Cardiac fibroblast (primary cell): ENCODE measurements around the gene KCNC3.

ENCODE experiments used
- DNase-seq, 2 donors: peaks; one replicate each; pipeline versions ENCODE4 v3.0.0 to v3.0.0-alpha.2; 2010; ENCODE audit warnings: low read depth in 2 of 2
- H3K4me3 ChIP-seq, 2 donors: replicated peaks in 1 of 2; 1 replicate in 1 of 2; 2 replicates in 1 of 2; pipeline ENCODE4 v1.5.1; 2011; ENCODE audit warnings: low read depth in 2 of 2, low read length in 2 of 2, mild to moderate bottlenecking in 2 of 2, moderate library complexity in 1 of 2
- TF ChIP-seq, protein P1 (sequence below): IDR thresholded peaks from one replicate; pipeline ENCODE4 v1.5.1; 2011; ENCODE audit warnings: low read depth, mild to moderate bottlenecking, low read length, inconsistent platforms

Gene KCNC3

DNA sequence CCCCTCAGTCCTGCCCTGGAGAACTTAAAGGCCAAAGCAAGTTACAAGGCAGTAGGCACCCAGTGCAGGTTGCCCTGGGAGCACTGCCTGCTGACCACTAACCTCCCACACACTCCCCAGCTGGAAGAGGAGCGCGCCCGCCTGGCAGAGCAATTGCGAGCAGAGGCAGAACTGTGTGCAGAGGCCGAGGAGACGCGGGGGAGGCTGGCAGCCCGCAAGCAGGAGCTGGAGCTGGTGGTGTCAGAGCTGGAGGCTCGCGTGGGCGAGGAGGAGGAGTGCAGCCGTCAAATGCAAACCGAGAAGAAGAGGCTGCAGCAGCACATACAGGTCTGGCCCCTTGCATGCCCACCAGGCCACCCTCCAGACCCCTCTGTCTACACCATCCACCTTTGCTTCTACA is 61.1 kb downstream of the KCNC3 start:
- no peak for DNase-seq
- TF ChIP-seq, protein P1, sequence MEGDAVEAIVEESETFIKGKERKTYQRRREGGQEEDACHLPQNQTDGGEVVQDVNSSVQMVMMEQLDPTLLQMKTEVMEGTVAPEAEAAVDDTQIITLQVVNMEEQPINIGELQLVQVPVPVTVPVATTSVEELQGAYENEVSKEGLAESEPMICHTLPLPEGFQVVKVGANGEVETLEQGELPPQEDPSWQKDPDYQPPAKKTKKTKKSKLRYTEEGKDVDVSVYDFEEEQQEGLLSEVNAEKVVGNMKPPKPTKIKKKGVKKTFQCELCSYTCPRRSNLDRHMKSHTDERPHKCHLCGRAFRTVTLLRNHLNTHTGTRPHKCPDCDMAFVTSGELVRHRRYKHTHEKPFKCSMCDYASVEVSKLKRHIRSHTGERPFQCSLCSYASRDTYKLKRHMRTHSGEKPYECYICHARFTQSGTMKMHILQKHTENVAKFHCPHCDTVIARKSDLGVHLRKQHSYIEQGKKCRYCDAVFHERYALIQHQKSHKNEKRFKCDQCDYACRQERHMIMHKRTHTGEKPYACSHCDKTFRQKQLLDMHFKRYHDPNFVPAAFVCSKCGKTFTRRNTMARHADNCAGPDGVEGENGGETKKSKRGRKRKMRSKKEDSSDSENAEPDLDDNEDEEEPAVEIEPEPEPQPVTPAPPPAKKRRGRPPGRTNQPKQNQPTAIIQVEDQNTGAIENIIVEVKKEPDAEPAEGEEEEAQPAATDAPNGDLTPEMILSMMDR, result no peak
- H3K4me3 ChIP-seq, result no peak overlapping the region

DNA sequence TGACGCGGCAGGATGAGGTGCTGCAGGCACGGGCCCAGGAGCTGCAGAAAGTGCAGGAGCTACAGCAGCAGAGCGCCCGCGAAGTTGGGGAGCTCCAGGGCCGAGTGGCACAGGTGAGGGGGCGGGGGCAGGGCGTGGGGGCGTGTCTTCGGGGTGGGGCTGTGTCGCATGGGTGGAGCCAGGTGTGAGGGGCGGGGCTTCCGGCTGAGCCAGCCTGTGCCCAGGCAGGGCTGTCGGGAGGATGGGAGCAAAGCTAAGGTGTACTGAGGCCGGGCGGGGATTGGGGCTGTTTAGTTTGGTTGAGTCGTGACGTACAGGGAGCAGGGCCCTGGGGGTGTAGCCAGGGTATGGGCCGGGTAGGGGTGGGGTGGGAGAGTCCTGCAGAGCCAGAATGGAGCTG is 62.3 kb downstream of the KCNC3 start:
- TF ChIP-seq, protein P1, result no peak
- no peak overlapping the region for H3K4me3 ChIP-seq
- DNase-seq, result no peak

DNA sequence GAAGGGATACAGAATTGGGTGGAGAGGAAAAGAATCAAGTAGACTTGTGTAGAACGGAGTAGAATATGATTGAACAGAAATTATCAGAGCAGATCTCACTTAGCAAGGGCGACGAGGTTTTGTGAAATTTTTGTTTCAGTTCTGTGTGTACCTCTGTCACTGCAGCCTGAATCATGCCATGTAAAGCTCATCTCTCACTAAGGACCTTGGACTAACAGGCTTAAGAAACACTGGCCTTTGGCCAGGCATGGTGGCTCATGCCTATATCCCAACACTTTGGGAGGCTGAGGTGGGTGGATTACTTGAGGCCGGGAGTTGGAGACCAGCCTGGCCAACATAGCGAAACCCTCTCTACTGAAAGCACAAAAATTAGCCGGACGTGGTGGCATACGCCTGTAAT is 63.1 kb downstream of the KCNC3 start:
- TF ChIP-seq, protein P1, result no peak
- H3K4me3 ChIP-seq, result no peak overlapping the region
- no peak for DNase-seq

DNA sequence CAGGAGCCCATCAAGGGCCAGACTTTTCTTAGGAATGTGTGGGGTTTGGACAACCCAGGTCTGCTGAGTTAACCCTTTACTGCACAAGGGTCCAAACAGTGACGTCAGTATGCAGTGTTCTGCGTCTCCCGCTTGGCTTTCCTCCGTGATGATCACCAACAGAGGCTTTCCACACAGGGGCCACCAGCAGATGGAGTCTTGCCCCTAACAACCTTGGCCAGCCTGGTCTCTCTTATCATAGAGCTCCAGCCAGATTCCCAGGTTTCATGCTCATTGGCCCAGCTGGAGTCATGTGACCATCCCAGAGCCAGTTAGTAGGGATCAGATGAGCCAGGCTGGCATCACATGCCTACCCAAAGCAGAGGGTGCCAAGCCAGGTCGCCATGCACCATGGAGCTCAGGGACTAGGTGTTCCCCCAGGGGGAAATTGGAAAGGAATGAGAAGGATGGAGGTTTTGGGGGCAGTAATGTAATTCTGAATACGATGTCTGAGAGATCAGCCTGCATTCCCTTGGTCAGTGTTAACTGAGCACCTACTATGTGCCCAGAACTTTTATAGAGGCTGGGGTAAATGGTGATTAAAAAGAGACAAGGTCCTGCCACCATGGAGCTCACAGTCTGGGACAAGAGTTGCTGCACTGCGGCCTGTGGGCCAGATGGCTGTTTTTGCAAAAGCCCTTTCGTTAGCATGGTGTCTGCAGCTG is 64.5 kb downstream of the KCNC3 start:
- TF ChIP-seq, protein P1, result no peak
- no peak overlapping the region for H3K4me3 ChIP-seq
- DNase-seq, result no peak

DNA sequence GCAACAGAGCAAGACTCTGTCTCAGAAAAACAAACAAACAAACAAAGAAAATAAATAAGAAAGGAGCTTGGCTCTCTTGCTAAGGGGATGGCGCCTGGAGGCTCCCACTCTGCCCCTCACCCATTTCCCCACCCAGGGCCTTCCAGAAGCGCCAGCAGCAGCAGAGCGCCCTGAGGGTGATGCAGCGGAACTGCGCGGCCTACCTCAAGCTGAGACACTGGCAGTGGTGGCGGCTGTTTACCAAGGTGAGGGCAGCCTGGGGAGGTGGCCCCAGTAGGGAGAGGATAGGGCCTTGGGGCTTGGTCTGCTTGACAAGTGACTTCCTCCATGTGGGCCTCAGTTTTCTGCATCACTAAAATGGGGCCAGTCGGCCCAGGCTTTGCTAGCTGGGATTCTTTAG is 66.0 kb downstream of the KCNC3 start:
- H3K4me3 ChIP-seq, result no peak overlapping the region
- TF ChIP-seq, protein P1, result no peak
- no peak for DNase-seq
